ENCODE results near the gene NLRP10.

DNA sequence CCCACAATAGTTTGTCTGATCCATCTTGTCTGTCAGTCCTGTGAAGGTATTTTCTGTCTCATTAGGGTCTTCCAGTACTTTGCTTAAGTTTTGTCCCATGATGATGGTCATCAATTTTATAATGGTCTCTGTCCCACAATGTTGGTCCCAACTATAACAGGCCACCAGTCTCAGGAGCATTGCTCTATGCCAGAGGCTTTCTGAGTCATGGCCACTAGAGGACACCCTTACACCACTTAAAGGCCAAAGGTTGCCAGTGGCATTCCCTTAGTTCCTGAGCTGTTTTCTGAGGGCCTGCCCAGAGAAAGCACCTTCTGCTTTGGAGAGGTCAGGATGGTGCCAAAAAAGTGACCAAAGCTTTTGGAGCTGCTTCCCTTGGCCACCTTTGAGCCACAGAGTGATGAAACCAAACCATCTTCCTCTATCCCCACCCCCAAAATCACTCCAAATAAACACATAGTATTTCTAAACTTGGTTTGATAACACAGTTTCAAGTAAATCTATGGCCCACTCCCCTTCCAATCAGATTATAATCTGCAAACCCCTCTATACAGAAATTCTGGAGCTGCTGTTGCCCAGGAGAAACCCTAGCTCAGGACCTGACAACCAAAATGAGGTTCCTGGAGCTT is 41.2 kb upstream of the NLRP10 start:
- TF ChIP-seq, protein P1, sequence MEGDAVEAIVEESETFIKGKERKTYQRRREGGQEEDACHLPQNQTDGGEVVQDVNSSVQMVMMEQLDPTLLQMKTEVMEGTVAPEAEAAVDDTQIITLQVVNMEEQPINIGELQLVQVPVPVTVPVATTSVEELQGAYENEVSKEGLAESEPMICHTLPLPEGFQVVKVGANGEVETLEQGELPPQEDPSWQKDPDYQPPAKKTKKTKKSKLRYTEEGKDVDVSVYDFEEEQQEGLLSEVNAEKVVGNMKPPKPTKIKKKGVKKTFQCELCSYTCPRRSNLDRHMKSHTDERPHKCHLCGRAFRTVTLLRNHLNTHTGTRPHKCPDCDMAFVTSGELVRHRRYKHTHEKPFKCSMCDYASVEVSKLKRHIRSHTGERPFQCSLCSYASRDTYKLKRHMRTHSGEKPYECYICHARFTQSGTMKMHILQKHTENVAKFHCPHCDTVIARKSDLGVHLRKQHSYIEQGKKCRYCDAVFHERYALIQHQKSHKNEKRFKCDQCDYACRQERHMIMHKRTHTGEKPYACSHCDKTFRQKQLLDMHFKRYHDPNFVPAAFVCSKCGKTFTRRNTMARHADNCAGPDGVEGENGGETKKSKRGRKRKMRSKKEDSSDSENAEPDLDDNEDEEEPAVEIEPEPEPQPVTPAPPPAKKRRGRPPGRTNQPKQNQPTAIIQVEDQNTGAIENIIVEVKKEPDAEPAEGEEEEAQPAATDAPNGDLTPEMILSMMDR (IDR thresholded peaks at IDR 0.05; ENCODE audit: low read depth, low read length) = peak; percentile 93
- no peak for TF ChIP-seq EZH2phosphoT487 (IDR thresholded peaks at IDR 0.05; ENCODE audit: low read depth)

Measured in OCI-LY3 (cell line).